SU-DHL-6 (cell line): ENCODE results near the gene PLIN4.

Experiments
- CTCF ChIP-seq: fragments of 200-600 bp; sonication (generic); IDR thresholded peaks from one replicate; pipeline ENCODE4 v1.5.1; 2017; ENCODE audit warnings: antibody characterized with exemption, mild to moderate bottlenecking, low read length, moderate library complexity; ENCODE audit not compliant: insufficient read depth, poor library complexity, severe bottlenecking
- EZH2phosphoT487 ChIP-seq: fragments of 200-600 bp; sonication (generic), shearing (Covaris generic); conservative IDR thresholded peaks from 2 replicates; pipeline ENCODE4 v1.6.1; 2018; ENCODE audit warnings: mild to moderate bottlenecking, antibody characterized with exemption, low read length, moderate library complexity, mixed read lengths

GRCh38 chr19:4496304-4496703, 22.0 kb downstream of the PLIN4 start:
- TF ChIP-seq CTCF (no peak), EZH2phosphoT487 (no peak)
